Stomach smooth muscle (tissue), 2 donors: ENCODE data around the gene DNAJA1.

Source experiments
- H3K27ac ChIP-seq: one replicate; pipeline ENCODE4 v1.7.0; 2013; ENCODE audit warnings: mild to moderate bottlenecking, low read length, inconsistent platforms
- H3K27me3 ChIP-seq, 2 donors: one replicate each; pipeline ENCODE4 v1.7.0; 2013; ENCODE audit warnings: low read length in 2 of 2; ENCODE audit not compliant: insufficient read depth in 2 of 2, control insufficient read depth in 1 of 2
- H3K36me3 ChIP-seq, 2 donors: one replicate each; pipeline ENCODE4 v1.7.0; 2013; ENCODE audit warnings: low read length in 2 of 2; ENCODE audit not compliant: control insufficient read depth in 2 of 2, insufficient read depth in 2 of 2
- H3K4me1 ChIP-seq: one replicate; pipeline ENCODE4 v1.7.0; 2013; ENCODE audit warnings: low read length; ENCODE audit not compliant: control insufficient read depth, insufficient read depth
- H3K4me3 ChIP-seq, 2 donors: one replicate each; pipeline ENCODE4 v1.7.0; 2013; ENCODE audit warnings: low read length in 2 of 2
- H3K9ac ChIP-seq, 2 donors: one replicate each; pipeline ENCODE4 v1.7.0; 2013; ENCODE audit warnings: low read length in 2 of 2, mild to moderate bottlenecking in 1 of 2
- H3K9me3 ChIP-seq, 2 donors: one replicate each; pipeline ENCODE4 v1.7.0; 2013; ENCODE audit warnings: low read length in 2 of 2; ENCODE audit not compliant: control insufficient read depth in 2 of 2
- donor health status: healthy.
- donor health status: Pancreatic carcinoma.

DNAJA1 gene

GRCh38 chr9:33044677-33045282 lies 19.7 kb downstream of the DNAJA1 start:
- peak overlapping the region; percentile 92 for H3K27ac ChIP-seq
- H3K9me3 ChIP-seq = no peaks in the 10 kb centered on the region
- peaks cover 15 to 16% of the 10 kb centered on the region in 2 donors for H3K36me3 ChIP-seq
- peak overlapping the region; percentile 71 to 86 for H3K4me3 ChIP-seq
- H3K9ac ChIP-seq = peak overlapping the region; percentile 80 to 90
- no peaks in the 10 kb centered on the region for H3K27me3 ChIP-seq
- H3K4me1 ChIP-seq = peaks cover 2% of the 10 kb centered on the region

GRCh38 chr9:33046061-33046460 lies 21.0 kb downstream of the DNAJA1 start:
- Histone ChIP-seq H3K27me3 (no peaks in the 10 kb centered on the region), H3K9me3 (no peaks in the 10 kb centered on the region), H3K36me3 (peaks cover 12 to 18% of the 10 kb centered on the region in 2 donors), H3K4me3 (no peak overlapping the region), H3K27ac (no peak overlapping the region), H3K4me1 (peaks cover 2% of the 10 kb centered on the region), H3K9ac (no peak overlapping the region)

GRCh38 chr9:33048054-33048465 lies 23.0 kb downstream of the DNAJA1 start:
- H3K4me1 ChIP-seq = peaks cover 2% of the 10 kb centered on the region
- H3K27me3 ChIP-seq = no peaks in the 10 kb centered on the region
- no peaks in the 10 kb centered on the region for H3K9me3 ChIP-seq
- H3K36me3 ChIP-seq = peaks cover 23 to 24% of the 10 kb centered on the region in 2 donors
- H3K4me3 ChIP-seq = no peak overlapping the region
- no peak overlapping the region for H3K9ac ChIP-seq
- no peak overlapping the region for H3K27ac ChIP-seq

GRCh38 chr9:33049680-33050361 lies 24.7 kb downstream of the DNAJA1 start:
- Histone ChIP-seq H3K9ac (no peak overlapping the region), H3K27ac (no peak overlapping the region), H3K36me3 (peaks cover 26 to 35% of the 10 kb centered on the region in 2 donors), H3K4me1 (no peaks in the 10 kb centered on the region), H3K9me3 (no peaks in the 10 kb centered on the region), H3K4me3 (no peak overlapping the region), H3K27me3 (no peaks in the 10 kb centered on the region)

GRCh38 chr9:33051144-33051543 lies 26.1 kb downstream of the DNAJA1 start:
- no peak overlapping the region for H3K9ac ChIP-seq
- H3K27ac ChIP-seq = no peak overlapping the region
- H3K4me3 ChIP-seq = no peak overlapping the region
- H3K27me3 ChIP-seq = no peaks in the 10 kb centered on the region
- H3K36me3 ChIP-seq = peaks cover 28 to 40% of the 10 kb centered on the region in 2 donors
- no peaks in the 10 kb centered on the region for H3K9me3 ChIP-seq
- H3K4me1 ChIP-seq = no peaks in the 10 kb centered on the region

- Histone ChIP-seq H3K4me1 (no peaks in the 10 kb centered on the region), H3K4me3 (no peak overlapping the region), H3K27ac (no peak overlapping the region), H3K36me3 (peaks cover 40 to 47% of the 10 kb centered on the region in 2 donors), H3K9ac (no peak overlapping the region), H3K9me3 (no peaks in the 10 kb centered on the region), H3K27me3 (no peaks in the 10 kb centered on the region)
Observed at GRCh38 chr9:33065157-33066076, 40.3 kb downstream of the DNAJA1 start.

- no peak overlapping the region for H3K4me3 ChIP-seq
- H3K9me3 ChIP-seq = no peaks in the 10 kb centered on the region
- H3K27ac ChIP-seq = no peak overlapping the region
- no peaks in the 10 kb centered on the region for H3K4me1 ChIP-seq
- H3K36me3 ChIP-seq = peaks cover 42 to 47% of the 10 kb centered on the region in 2 donors
- no peak overlapping the region for H3K9ac ChIP-seq
- no peaks in the 10 kb centered on the region for H3K27me3 ChIP-seq
Observed at GRCh38 chr9:33068991-33069390, 43.9 kb downstream of the DNAJA1 start.

- H3K9me3 ChIP-seq = no peaks in the 10 kb centered on the region
- H3K27ac ChIP-seq = peak within 1 kb of the TSS; percentile 98
- H3K9ac ChIP-seq = peak within 1 kb of the TSS; percentile 98 to 100
- H3K36me3 ChIP-seq = peaks cover 8 to 17% of the 10 kb centered on the region in 2 donors
- H3K4me3 ChIP-seq = peak within 1 kb of the TSS; percentile 87 to 97
- peaks cover 13% of the 10 kb centered on the region for H3K4me1 ChIP-seq
- H3K27me3 ChIP-seq = no peaks in the 10 kb centered on the region
Observed at GRCh38 chr9:33076046-33077004, 51.3 kb downstream of the DNAJA1 start, which contains the start of gene SMU1. Gene SMU1, minus strand, starts transcription at chr9:33076674. Its CDS starts 66 bp downstream, at chr9:33076608.

- Histone ChIP-seq H3K9ac (no peak overlapping the region), H3K36me3 (no peaks in the 10 kb centered on the region), H3K27ac (no peak overlapping the region), H3K4me1 (peaks cover 6% of the 10 kb centered on the region), H3K4me3 (no peak overlapping the region), H3K27me3 (no peaks in the 10 kb centered on the region), H3K9me3 (no peaks in the 10 kb centered on the region)
Observed at GRCh38 chr9:33080534-33080933, 55.5 kb downstream of the DNAJA1 start.
